ENCODE measurements around the gene CYTH3. TPM values are rescaled to one million over a fixed set of nuclear protein-coding genes. Genes with fewer than 3 reads are reported as not detected.

CYTH3 gene
- total and polyA plus RNA-seq, 2 of the 4 experiments (the other 2 are of a cell fraction), result 14.2 to 34.8 TPM

DNA sequence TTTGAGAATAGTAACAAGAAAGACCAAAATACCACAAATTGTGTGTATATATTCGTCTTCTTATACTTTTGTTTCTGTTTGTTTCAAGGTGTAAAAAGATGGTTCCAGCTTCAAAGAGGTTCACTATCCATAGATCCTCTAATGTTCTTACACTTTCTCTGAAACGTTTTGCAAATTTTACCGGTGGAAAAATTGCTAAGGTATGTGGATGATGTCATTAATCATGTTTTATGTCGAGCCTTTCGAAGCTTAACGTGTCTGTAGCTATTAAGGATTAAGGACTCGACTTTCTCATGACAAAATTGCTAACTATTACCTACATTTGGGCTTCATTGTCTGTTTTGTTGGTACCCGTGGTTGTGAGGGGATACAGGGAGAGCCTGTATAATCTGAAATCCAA, 128.4 kb downstream of the CYTH3 start:
- DNase-seq, result no peak

More for the DNA sequence above, 128.4 kb downstream of the CYTH3 start:
- no peak overlapping the region for H3K4ac ChIP-seq (ENCODE audit: low read depth, low read length)
- dilution Hi-C loops (cut with HindIII; ENCODE audit: low sequenced_read_pairs, unreplicated experiment), result no loop called here
- H2BK15ac ChIP-seq (ENCODE audit: low read depth, low read length), result no peak overlapping the region
- H3K4me1 ChIP-seq (ENCODE audit: control insufficient read depth, insufficient read depth, low read length), result no peaks in the 10 kb centered on the region
- H2BK120ac ChIP-seq (ENCODE audit: low read depth, low read length), result no peak overlapping the region
- peaks cover 9 to 12% of the 10 kb centered on the region in 2 experiments; a peak in 3 of 4 replicates for H3K79me1 ChIP-seq (ENCODE audit: low read depth in 1 of 2, low read length in 2 of 2)
- no peak overlapping the region for H4K8ac ChIP-seq (ENCODE audit: low read depth in 2 of 2, low read length in 2 of 2)
- peaks cover 51% of the 10 kb centered on the region for H3K36me3 ChIP-seq (ENCODE audit: control insufficient read depth, insufficient read depth, low read length)
- no peak overlapping the region for H4K91ac ChIP-seq (ENCODE audit: insufficient read depth, low read depth, low read length)
- TF ChIP-seq BHLHE40 (IDR thresholded peaks at IDR 0.05; ENCODE audit: low read depth, low read length), result no peak
- no peak for TF ChIP-seq CHD1 (IDR thresholded peaks at IDR 0.05; ENCODE audit: low read depth, low read length)
- no peak for TF ChIP-seq FOS (IDR thresholded peaks at IDR 0.05; ENCODE audit: low read depth, low read length)
- TF ChIP-seq CEBPB (IDR thresholded peaks at IDR 0.05; ENCODE audit: low read depth, low read length), result no peak
- no peak for TF ChIP-seq POLR2A (IDR thresholded peaks at IDR 0.05; ENCODE audit: low read depth, low read length)
- TF ChIP-seq CTCF (conservative IDR thresholded peaks at IDR 0.05; ENCODE audit: low read depth, low read length), result no peak
- TF ChIP-seq MAZ (IDR thresholded peaks at IDR 0.05; ENCODE audit: borderline replicate concordance, low read depth, low read length), result no peak
- TF ChIP-seq MXI1 (IDR thresholded peaks at IDR 0.05; ENCODE audit: borderline replicate concordance, low read depth, low read length), result no peak
- TF ChIP-seq SMC3 (IDR thresholded peaks at IDR 0.05; ENCODE audit: low read depth, low read length), result no peak
- no peak for TF ChIP-seq RFX5 (IDR thresholded peaks at IDR 0.05; ENCODE audit: low read depth, low read length)
- TF ChIP-seq ELK1 (IDR thresholded peaks at IDR 0.05; ENCODE audit: borderline replicate concordance, low read depth, low read length), result no peak
- TF ChIP-seq, protein P1, sequence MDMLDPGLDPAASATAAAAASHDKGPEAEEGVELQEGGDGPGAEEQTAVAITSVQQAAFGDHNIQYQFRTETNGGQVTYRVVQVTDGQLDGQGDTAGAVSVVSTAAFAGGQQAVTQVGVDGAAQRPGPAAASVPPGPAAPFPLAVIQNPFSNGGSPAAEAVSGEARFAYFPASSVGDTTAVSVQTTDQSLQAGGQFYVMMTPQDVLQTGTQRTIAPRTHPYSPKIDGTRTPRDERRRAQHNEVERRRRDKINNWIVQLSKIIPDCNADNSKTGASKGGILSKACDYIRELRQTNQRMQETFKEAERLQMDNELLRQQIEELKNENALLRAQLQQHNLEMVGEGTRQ (IDR thresholded peaks at IDR 0.05; ENCODE audit: low read depth, low read length), result no peak
- no peak for TF ChIP-seq MAFK (IDR thresholded peaks at IDR 0.05; ENCODE audit: low read depth, low read length)
- no peak for TF ChIP-seq RAD21 (IDR thresholded peaks at IDR 0.05; ENCODE audit: low read length)
- no peak for TF ChIP-seq RCOR1 (IDR thresholded peaks at IDR 0.05; ENCODE audit: insufficient replicate concordance, low read length)
- TF ChIP-seq NFE2L2 (IDR thresholded peaks at IDR 0.05; ENCODE audit: low read depth, low read length), result no peak
- H3K14ac ChIP-seq (replicated peaks; ENCODE audit: low read depth, low read length), result no peak overlapping the region
- no peak overlapping the region for H2AK9ac ChIP-seq (replicated peaks; ENCODE audit: low read depth, low read length, poor library complexity)
- no peak overlapping the region for H2AK5ac ChIP-seq (ENCODE audit: low read depth, low read length)
- H2AFZ ChIP-seq (replicated peaks; ENCODE audit: low read length, poor library complexity), result no peak overlapping the region
- H3K23ac ChIP-seq (ENCODE audit: low read depth, low read length), result no peak overlapping the region
- peaks cover 5% of the 10 kb centered on the region; the same call in 1 of the 2 replicates for H3K9me1 ChIP-seq (ENCODE audit: insufficient read depth, low read length)
- BruUV-seq (replicated peaks), result no TSS peak
- H4K5ac ChIP-seq (ENCODE audit: low read depth, low read length), result no peak overlapping the region
- H2BK20ac ChIP-seq (ENCODE audit: low read depth, low read length), result no peak overlapping the region
- H3K9me3 ChIP-seq (ENCODE audit: control insufficient read depth, insufficient read depth, low read length), result no peaks in the 10 kb centered on the region
- H3K4me3 ChIP-seq (ENCODE audit: insufficient read depth, low read depth, low read length), result no peak overlapping the region
- no peak overlapping the region for H3K27ac ChIP-seq (ENCODE audit: insufficient read depth, low read length)
- H3K9ac ChIP-seq (ENCODE audit: low read depth, low read length), result no peak overlapping the region
- H3K56ac ChIP-seq (ENCODE audit: extremely low read depth, insufficient read depth, low read length), result no peak overlapping the region
- no peak overlapping the region for H3K4me2 ChIP-seq (ENCODE audit: low read depth, low read length)
- intact Hi-C loops (cut with micrococcal nuclease), result no loop called here
- ChIA-PET CTCF (no interaction called here), POLR2A (ENCODE audit: unreplicated experiment) (no interaction called here)
- H2BK5ac ChIP-seq (ENCODE audit: low read depth, low read length, poor library complexity, severe bottlenecking), result no peak overlapping the region
- in situ Hi-C loops (cut with MboI; ENCODE audit: low sequenced_read_pairs), result no loop called here
- no CpG with 5 or more reads among the region's 8 CpGs for WGBS, 2 experiments (ENCODE audit: extremely low coverage in 2 of 2, insufficient read length in 1 of 2)
- no peak overlapping the region for H3K18ac ChIP-seq (ENCODE audit: low read depth, low read length)
- H3K27me3 ChIP-seq (ENCODE audit: control insufficient read depth, insufficient read depth, low read length), result no peaks in the 10 kb centered on the region
- H4K20me1 ChIP-seq (ENCODE audit: insufficient read depth, low read length), result no peaks in the 10 kb centered on the region
- ATAC-seq (ENCODE audit: low read depth), result no peak
